ENCODE data around the gene RICTOR.

DNA sequence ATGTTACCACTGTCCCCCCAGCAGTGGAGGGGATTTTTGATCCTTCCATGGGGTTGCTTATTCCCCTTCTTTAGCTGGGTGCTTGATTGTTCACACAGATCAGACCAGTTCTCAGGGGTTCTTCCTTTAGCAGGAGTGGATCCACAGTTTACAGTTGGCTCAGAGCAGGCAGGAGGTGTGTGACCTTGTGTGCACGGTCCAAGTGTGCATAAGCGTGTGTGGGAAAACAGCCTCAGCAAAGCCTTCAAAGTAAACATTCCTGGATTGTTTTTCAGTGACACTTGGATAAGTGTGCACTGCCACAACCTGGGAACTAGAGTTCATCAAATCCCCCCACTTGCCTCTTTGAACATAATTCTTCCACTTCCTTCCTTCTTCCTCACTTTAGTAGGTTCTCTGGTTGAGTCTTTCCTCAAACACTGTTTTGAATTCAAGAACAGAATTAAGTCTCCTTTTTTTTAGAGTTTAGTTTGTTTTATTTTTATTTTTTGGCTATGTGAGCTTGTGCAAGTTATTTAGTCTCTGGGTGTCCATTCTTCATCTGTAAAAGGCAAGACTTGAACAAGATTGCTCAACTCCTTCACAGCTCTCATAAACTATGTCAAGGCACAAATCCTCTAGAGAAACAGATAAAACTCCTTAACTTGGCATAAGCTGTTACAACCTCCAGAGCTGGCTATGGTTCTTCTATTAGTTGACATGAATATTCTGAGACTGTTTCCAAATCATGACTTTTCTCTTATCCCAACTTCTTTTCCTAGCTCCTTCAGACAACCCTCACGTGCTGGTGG is 150.3 kb downstream of the RICTOR start:
- TF ChIP-seq POLR2A (conservative IDR thresholded peaks at IDR 0.05) (no peak), RNF2 (IDR thresholded peaks at IDR 0.05) (no peak), ETV6 (IDR thresholded peaks at IDR 0.05; ENCODE audit: borderline replicate concordance in 1 of 2, low read depth in 2 of 2, low read length in 1 of 2) (no peak), ETV6 (CRISPR knock-in tag; IDR thresholded peaks at IDR 0.05; ENCODE audit: borderline replicate concordance) (no peak), MAFK (IDR thresholded peaks at IDR 0.05; ENCODE audit: low read length) (no peak), TCF7L2 (IDR thresholded peaks at IDR 0.05; ENCODE audit: low read depth, low read length) (no peak), HCFC1 (IDR thresholded peaks at IDR 0.05; ENCODE audit: low read depth, low read length) (no peak), STAT5A (IDR thresholded peaks at IDR 0.05; ENCODE audit: borderline replicate concordance, low read length) (no peak), HDAC3 (IDR thresholded peaks at IDR 0.05; ENCODE audit: borderline replicate concordance, partially characterized antibody) (no peak), JUN (IDR thresholded peaks at IDR 0.05; ENCODE audit: borderline replicate concordance, low read depth, low read length) (no peak), JUN (CRISPR knock-in tag; IDR thresholded peaks at IDR 0.05; ENCODE audit: borderline replicate concordance) (no peak)
- TF ChIP-seq, protein P1, sequence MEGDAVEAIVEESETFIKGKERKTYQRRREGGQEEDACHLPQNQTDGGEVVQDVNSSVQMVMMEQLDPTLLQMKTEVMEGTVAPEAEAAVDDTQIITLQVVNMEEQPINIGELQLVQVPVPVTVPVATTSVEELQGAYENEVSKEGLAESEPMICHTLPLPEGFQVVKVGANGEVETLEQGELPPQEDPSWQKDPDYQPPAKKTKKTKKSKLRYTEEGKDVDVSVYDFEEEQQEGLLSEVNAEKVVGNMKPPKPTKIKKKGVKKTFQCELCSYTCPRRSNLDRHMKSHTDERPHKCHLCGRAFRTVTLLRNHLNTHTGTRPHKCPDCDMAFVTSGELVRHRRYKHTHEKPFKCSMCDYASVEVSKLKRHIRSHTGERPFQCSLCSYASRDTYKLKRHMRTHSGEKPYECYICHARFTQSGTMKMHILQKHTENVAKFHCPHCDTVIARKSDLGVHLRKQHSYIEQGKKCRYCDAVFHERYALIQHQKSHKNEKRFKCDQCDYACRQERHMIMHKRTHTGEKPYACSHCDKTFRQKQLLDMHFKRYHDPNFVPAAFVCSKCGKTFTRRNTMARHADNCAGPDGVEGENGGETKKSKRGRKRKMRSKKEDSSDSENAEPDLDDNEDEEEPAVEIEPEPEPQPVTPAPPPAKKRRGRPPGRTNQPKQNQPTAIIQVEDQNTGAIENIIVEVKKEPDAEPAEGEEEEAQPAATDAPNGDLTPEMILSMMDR (IDR thresholded peaks at IDR 0.05 in 2 of 3, conservative IDR thresholded peaks at IDR 0.05 in 1 of 3; ENCODE audit: insufficient read depth in 2 of 3, low read depth in 1 of 3, low read length in 3 of 3), result no peak
- TF ChIP-seq, protein P2, sequence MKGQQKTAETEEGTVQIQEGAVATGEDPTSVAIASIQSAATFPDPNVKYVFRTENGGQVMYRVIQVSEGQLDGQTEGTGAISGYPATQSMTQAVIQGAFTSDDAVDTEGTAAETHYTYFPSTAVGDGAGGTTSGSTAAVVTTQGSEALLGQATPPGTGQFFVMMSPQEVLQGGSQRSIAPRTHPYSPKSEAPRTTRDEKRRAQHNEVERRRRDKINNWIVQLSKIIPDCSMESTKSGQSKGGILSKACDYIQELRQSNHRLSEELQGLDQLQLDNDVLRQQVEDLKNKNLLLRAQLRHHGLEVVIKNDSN (CRISPR knock-in tag; IDR thresholded peaks at IDR 0.05), result no peak
- TF ChIP-seq, protein P3, sequence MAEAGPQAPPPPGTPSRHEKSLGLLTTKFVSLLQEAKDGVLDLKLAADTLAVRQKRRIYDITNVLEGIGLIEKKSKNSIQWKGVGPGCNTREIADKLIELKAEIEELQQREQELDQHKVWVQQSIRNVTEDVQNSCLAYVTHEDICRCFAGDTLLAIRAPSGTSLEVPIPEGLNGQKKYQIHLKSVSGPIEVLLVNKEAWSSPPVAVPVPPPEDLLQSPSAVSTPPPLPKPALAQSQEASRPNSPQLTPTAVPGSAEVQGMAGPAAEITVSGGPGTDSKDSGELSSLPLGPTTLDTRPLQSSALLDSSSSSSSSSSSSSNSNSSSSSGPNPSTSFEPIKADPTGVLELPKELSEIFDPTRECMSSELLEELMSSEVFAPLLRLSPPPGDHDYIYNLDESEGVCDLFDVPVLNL (CRISPR knock-in tag; IDR thresholded peaks at IDR 0.05; ENCODE audit: low read depth), result no peak
